Trophoblast cell (in vitro differentiated cells and primary cell): Measurements from ENCODE around the gene CEMIP.

Experiments used
- DNase-seq, 2 donors: peaks; one replicate each; pipeline ENCODE4 v3.0.0-alpha.2; 2016
- H2AFZ ChIP-seq: 2 replicates; pipeline ENCODE4 v1.6.1; 2013; ENCODE audit warnings: low read length, moderate library complexity, mild to moderate bottlenecking; ENCODE audit not compliant: insufficient read depth, poor library complexity
- H2AK5ac ChIP-seq: 2 replicates; pipeline ENCODE4 v1.6.1; 2013; ENCODE audit warnings: mild to moderate bottlenecking, low read length
- H2BK120ac ChIP-seq: 2 replicates; pipeline ENCODE4 v1.6.1; 2013; ENCODE audit warnings: low read length, mild to moderate bottlenecking, moderate library complexity; ENCODE audit not compliant: insufficient read depth, poor library complexity
- H2BK12ac ChIP-seq: 2 replicates; pipeline ENCODE4 v1.6.1; 2013; ENCODE audit warnings: mild to moderate bottlenecking, low read length, moderate library complexity
- H2BK5ac ChIP-seq: 2 replicates; pipeline ENCODE4 v1.6.1; 2013; ENCODE audit warnings: low read length, low read depth, moderate library complexity, mild to moderate bottlenecking; ENCODE audit not compliant: poor library complexity
- H3K14ac ChIP-seq: 2 replicates; pipeline ENCODE4 v1.6.1; 2013; ENCODE audit warnings: mild to moderate bottlenecking, low read length
- H3K18ac ChIP-seq: 2 replicates; pipeline ENCODE4 v1.6.1; 2013; ENCODE audit warnings: mild to moderate bottlenecking, low read length
- H3K23ac ChIP-seq: 2 replicates; pipeline ENCODE4 v1.6.1; 2013; ENCODE audit warnings: low read length
- H3K27ac ChIP-seq: 2 replicates; pipeline ENCODE4 v1.5.1; 2013; ENCODE audit warnings: low read depth, mild to moderate bottlenecking, inconsistent platforms, low read length, moderate library complexity
- H3K27me3 ChIP-seq: 2 replicates; pipeline ENCODE4 v1.6.1; 2013; ENCODE audit warnings: inconsistent platforms, mild to moderate bottlenecking, low read length, moderate library complexity; ENCODE audit not compliant: insufficient read depth
- H3K36me3 ChIP-seq, 2 experiments: 1 replicate in 1 of 2; 2 replicates in 1 of 2; pipeline ENCODE4 v1.6.1; 2013; ENCODE audit warnings: low read length in 2 of 2, mild to moderate bottlenecking in 2 of 2, moderate library complexity in 1 of 2; ENCODE audit not compliant: insufficient read depth in 2 of 2, control insufficient read depth in 1 of 2
- H3K4ac ChIP-seq: 2 replicates; pipeline ENCODE4 v1.6.1; 2013; ENCODE audit warnings: low read depth, mild to moderate bottlenecking, low read length, moderate library complexity
- H3K4me1 ChIP-seq, 2 experiments: 1 replicate in 1 of 2; 2 replicates in 1 of 2; pipeline ENCODE4 v1.6.1; 2013; ENCODE audit warnings: low read length in 2 of 2, mild to moderate bottlenecking in 2 of 2, moderate library complexity in 1 of 2; ENCODE audit not compliant: insufficient read depth in 2 of 2, control insufficient read depth in 1 of 2
- H3K4me2 ChIP-seq: 2 replicates; pipeline ENCODE4 v1.6.1; 2013; ENCODE audit warnings: inconsistent platforms, mild to moderate bottlenecking, low read length, moderate library complexity
- H3K4me3 ChIP-seq: 2 replicates; pipeline ENCODE4 v1.5.1; 2013; ENCODE audit warnings: mild to moderate bottlenecking, low read depth, low read length, inconsistent platforms
- H3K79me1 ChIP-seq: one replicate; pipeline ENCODE4 v1.6.1; 2013; ENCODE audit warnings: low read length
- H3K79me2 ChIP-seq: 2 replicates; pipeline ENCODE4 v1.6.1; 2013; ENCODE audit warnings: low read length, mild to moderate bottlenecking; ENCODE audit not compliant: control insufficient read depth, insufficient read depth, poor library complexity
- H3K9ac ChIP-seq: 2 replicates; pipeline ENCODE4 v1.6.1; 2013; ENCODE audit warnings: mild to moderate bottlenecking, low read length
- H3K9me3 ChIP-seq: 2 replicates; pipeline ENCODE4 v1.6.1; 2013; ENCODE audit warnings: low read depth, mild to moderate bottlenecking, control low read depth, inconsistent platforms, low read length; ENCODE audit not compliant: insufficient read depth
- H4K12ac ChIP-seq: 2 replicates; pipeline ENCODE4 v1.6.1; 2013; ENCODE audit warnings: low read depth, mild to moderate bottlenecking, low read length, moderate library complexity
- H4K8ac ChIP-seq: 2 replicates; pipeline ENCODE4 v1.6.1; 2013; ENCODE audit warnings: low read depth, mild to moderate bottlenecking, low read length, moderate library complexity
- H4K91ac ChIP-seq: one replicate; pipeline ENCODE4 v1.6.1; 2013; ENCODE audit warnings: low read depth, mild to moderate bottlenecking, low read length, moderate library complexity
- WGBS: extraction: QIAGEN DNeasy Blood & Tissue Kit; methylation state at CpG from one replicate; pipeline ENCODE4 v1.1.7; 2013; ENCODE audit warnings: missing lambda C conversion rate; ENCODE audit not compliant: insufficient read length, insufficient coverage; ENCODE audit errors: extremely low coverage; 5-methylcytosine and 5-hydroxymethylcytosine counted together

CEMIP gene

GRCh38 chr15:80739919-80740318 is 39.3 kb upstream of the CEMIP start:
- Histone ChIP-seq H3K9me3 (peaks cover 3% of the 10 kb centered on the region), H2BK5ac (no peak overlapping the region), H3K23ac (no peak overlapping the region), H2BK120ac (no peak overlapping the region), H2BK12ac (no peak overlapping the region), H3K4me1 (peaks cover 4 to 6% of the 10 kb centered on the region in 2 experiments), H3K14ac (no peak overlapping the region), H4K12ac (no peak overlapping the region), H3K4me2 (no peak overlapping the region), H4K8ac (no peak overlapping the region), H3K4me3 (no peak overlapping the region), H3K79me1 (no peaks in the 10 kb centered on the region), H3K27ac (no peak overlapping the region), H2AFZ (no peak overlapping the region), H4K91ac (no peak overlapping the region), H3K9ac (no peak overlapping the region), H3K36me3 (peaks cover 0 to 1% of the 10 kb centered on the region in 2 experiments), H2AK5ac (no peak overlapping the region), H3K27me3 (no peaks in the 10 kb centered on the region), H3K18ac (no peak overlapping the region), H3K4ac (no peak overlapping the region), H3K79me2 (no peaks in the 10 kb centered on the region)
- no CpG with 5 or more reads among the region's 3 CpGs for WGBS
- DNase-seq = no peak

GRCh38 chr15:80742081-80742480 is 37.1 kb upstream of the CEMIP start:
- no peak overlapping the region for H3K18ac ChIP-seq
- peaks cover 0 to 1% of the 10 kb centered on the region in 2 experiments for H3K36me3 ChIP-seq
- no peak for DNase-seq
- H3K9ac ChIP-seq = no peak overlapping the region
- no peak overlapping the region for H4K91ac ChIP-seq
- H3K27ac ChIP-seq = no peak overlapping the region
- H3K4me2 ChIP-seq = no peak overlapping the region
- H3K4ac ChIP-seq = no peak overlapping the region
- H3K23ac ChIP-seq = no peak overlapping the region
- no peak overlapping the region for H4K12ac ChIP-seq
- H4K8ac ChIP-seq = no peak overlapping the region
- H3K27me3 ChIP-seq = no peaks in the 10 kb centered on the region
- H3K4me1 ChIP-seq = peaks cover 4 to 6% of the 10 kb centered on the region in 2 experiments
- H2BK5ac ChIP-seq = no peak overlapping the region
- H2BK12ac ChIP-seq = no peak overlapping the region
- no CpG with 5 or more reads among the region's 4 CpGs for WGBS
- H2AFZ ChIP-seq = no peak overlapping the region
- no peak overlapping the region for H2BK120ac ChIP-seq
- H3K79me2 ChIP-seq = no peaks in the 10 kb centered on the region
- H3K79me1 ChIP-seq = no peaks in the 10 kb centered on the region
- no peaks in the 10 kb centered on the region for H3K9me3 ChIP-seq
- no peak overlapping the region for H2AK5ac ChIP-seq
- no peak overlapping the region for H3K14ac ChIP-seq
- no peak overlapping the region for H3K4me3 ChIP-seq

- H3K9ac ChIP-seq = no peak overlapping the region
- H3K79me2 ChIP-seq = no peaks in the 10 kb centered on the region
- H3K27me3 ChIP-seq = no peaks in the 10 kb centered on the region
- H2AK5ac ChIP-seq = no peak overlapping the region
- H3K4me1 ChIP-seq = peaks cover 6 to 7% of the 10 kb centered on the region in 2 experiments
- no peak overlapping the region for H2BK12ac ChIP-seq
- H3K4me3 ChIP-seq = no peak overlapping the region
- no peaks in the 10 kb centered on the region for H3K9me3 ChIP-seq
- H3K36me3 ChIP-seq = no peaks in the 10 kb centered on the region
- H2BK5ac ChIP-seq = no peak overlapping the region
- no peak overlapping the region for H4K91ac ChIP-seq
- WGBS = no CpG with 5 or more reads among the region's 11 CpGs
- H3K27ac ChIP-seq = peak overlapping the region; percentile 26
- DNase-seq = peak; percentile 4 to 15
- no peak overlapping the region for H2AFZ ChIP-seq
- no peak overlapping the region for H4K8ac ChIP-seq
- no peak overlapping the region for H4K12ac ChIP-seq
- no peak overlapping the region for H2BK120ac ChIP-seq
- no peak overlapping the region for H3K18ac ChIP-seq
- no peak overlapping the region for H3K4me2 ChIP-seq
- no peak overlapping the region for H3K4ac ChIP-seq
- no peaks in the 10 kb centered on the region for H3K79me1 ChIP-seq
- H3K23ac ChIP-seq = no peak overlapping the region
- H3K14ac ChIP-seq = no peak overlapping the region
Observed at GRCh38 chr15:80743189-80743833, 35.9 kb upstream of the CEMIP start.

GRCh38 chr15:80744415-80744814 is 34.8 kb upstream of the CEMIP start:
- Histone ChIP-seq H3K27ac (no peak overlapping the region), H4K91ac (no peak overlapping the region), H4K12ac (no peak overlapping the region), H3K4me2 (no peak overlapping the region), H3K4ac (no peak overlapping the region), H3K23ac (no peak overlapping the region), H2BK12ac (no peak overlapping the region), H2AFZ (no peak overlapping the region), H3K79me2 (no peaks in the 10 kb centered on the region), H3K4me1 (peaks cover 6 to 7% of the 10 kb centered on the region in 2 experiments), H2BK120ac (no peak overlapping the region), H2BK5ac (no peak overlapping the region), H3K14ac (no peak overlapping the region), H2AK5ac (no peak overlapping the region), H3K36me3 (no peaks in the 10 kb centered on the region), H3K9me3 (no peaks in the 10 kb centered on the region), H4K8ac (no peak overlapping the region), H3K9ac (no peak overlapping the region), H3K18ac (no peak overlapping the region), H3K4me3 (no peak overlapping the region), H3K79me1 (no peaks in the 10 kb centered on the region), H3K27me3 (no peaks in the 10 kb centered on the region)
- WGBS = no CpG with 5 or more reads among the region's 6 CpGs
- no peak for DNase-seq
